ENCODE measurements around the gene SOWAHD.
"Not testable (repeated sequence)": the region's sequence is repeated elsewhere in the genome, so short reads cannot be mapped to it uniquely, and the experiment has no call there.

SOWAHD gene

DNA sequence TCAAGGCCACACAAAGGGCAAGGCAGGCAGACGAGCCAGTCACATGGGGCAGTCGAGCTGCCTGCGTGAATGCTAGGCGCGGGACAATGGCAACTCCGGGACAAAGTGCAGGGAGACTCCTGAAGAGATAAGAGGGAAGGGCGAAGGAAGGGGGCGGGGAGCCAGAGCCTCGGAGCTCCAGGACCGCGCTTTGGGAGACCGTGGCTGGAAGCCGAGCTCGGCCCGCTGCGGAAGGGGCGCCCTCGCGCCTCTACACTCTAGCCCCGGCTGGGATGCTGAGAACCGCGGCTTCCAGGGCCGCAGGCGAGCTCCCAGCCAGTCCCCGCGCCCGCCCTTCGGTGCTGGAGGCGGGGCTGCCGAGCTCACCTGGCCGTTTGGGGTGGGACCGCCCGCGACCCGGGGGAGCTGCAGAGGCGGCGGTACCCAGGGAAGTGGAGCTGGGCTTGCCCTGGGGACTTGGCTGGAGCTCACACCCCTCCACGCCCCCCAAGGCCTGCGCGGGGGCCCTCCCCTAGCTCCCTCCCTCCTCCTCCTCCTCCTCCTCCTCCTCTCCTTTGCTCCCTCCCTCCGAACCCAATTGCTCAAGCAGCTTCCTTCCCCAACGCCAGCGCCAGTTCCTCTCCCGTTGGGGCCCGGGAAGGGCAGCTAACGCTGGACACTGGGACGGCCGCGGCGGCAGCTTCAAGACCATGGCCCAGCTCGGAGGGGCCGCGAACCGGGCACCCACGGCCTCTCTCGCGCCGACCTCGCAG is at the start of gene SOWAHD:
SOWAHD (plus strand) TSS at position 610 of the 752 bp plus-strand sequence; CDS start at position 690, 80 bp downstream.
- no peak for DNase-seq (ENCODE audit: low read depth in 2 of 3, low spot score in 2 of 3)

- DNase-seq (ENCODE audit: low read depth in 2 of 3, low spot score in 2 of 3) = no peak
Observed at GRCh38 chrX:119708936-119709335, 49.5 kb upstream of the SOWAHD start.

GRCh38 chrX:119709630-119710029 is 48.8 kb upstream of the SOWAHD start:
- no peak for DNase-seq (ENCODE audit: low read depth in 2 of 3, low spot score in 2 of 3)

DNA sequence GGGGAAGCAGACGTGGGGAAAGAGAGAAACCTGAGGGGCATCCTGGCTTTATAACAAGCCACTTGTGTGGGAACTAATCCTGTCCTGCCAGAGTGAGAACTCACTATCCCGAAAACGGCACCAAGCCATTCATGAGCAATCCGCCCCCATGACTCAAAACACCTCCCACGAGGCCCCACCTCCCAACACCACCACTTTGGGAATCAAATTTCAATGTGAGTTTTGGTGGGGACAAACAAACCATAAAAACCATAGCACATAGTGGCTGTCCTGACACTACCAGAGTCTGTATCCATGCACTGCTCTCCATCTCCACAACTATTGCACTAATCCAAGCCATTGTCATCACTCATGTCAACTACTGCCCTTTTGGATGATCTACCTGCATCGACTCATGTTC is 36.9 kb upstream of the SOWAHD start:
- DNase-seq (ENCODE audit: low read depth in 2 of 3, low spot score in 2 of 3) = no peak

GRCh38 chrX:119721926-119722325 is 36.5 kb upstream of the SOWAHD start:
- DNase-seq (ENCODE audit: low read depth in 2 of 3, low spot score in 2 of 3) = no peak

DNA sequence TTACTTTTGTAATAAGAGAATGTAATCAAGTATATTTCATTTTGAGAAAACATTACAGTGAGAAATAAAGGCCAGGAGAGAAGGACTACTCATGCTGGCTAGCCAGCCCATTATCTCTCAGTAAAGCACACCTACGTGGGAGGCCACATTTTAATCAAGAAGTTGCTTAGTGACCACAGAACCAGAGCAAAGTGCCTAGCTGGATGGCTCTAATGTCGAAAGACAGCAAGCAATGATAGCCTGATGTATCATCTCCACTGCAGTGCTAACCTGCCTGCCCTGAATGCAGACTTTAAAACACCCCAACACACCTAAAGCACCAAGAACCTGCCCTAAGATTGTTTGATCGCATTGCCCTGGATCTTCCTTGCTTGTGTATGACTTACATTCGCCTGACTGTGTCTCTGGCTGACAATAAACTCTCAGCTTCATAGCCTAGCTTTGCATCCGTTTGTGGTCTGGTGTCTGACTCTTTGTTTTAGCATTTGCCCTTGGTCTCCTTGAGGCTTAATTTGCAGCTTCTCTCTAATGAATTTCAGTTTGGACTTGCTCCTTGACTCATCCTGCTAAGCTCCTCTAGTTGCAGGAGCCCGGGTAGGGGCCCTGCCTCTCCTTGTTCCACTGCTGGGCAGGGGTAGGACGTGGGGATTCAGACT is 31.4 kb upstream of the SOWAHD start:
- DNase-seq (ENCODE audit: low read depth in 2 of 3, low spot score in 2 of 3) = no peak

GRCh38 chrX:119728487-119728886 is 29.9 kb upstream of the SOWAHD start:
- no peak for DNase-seq (ENCODE audit: low read depth in 2 of 3, low spot score in 2 of 3)

DNA sequence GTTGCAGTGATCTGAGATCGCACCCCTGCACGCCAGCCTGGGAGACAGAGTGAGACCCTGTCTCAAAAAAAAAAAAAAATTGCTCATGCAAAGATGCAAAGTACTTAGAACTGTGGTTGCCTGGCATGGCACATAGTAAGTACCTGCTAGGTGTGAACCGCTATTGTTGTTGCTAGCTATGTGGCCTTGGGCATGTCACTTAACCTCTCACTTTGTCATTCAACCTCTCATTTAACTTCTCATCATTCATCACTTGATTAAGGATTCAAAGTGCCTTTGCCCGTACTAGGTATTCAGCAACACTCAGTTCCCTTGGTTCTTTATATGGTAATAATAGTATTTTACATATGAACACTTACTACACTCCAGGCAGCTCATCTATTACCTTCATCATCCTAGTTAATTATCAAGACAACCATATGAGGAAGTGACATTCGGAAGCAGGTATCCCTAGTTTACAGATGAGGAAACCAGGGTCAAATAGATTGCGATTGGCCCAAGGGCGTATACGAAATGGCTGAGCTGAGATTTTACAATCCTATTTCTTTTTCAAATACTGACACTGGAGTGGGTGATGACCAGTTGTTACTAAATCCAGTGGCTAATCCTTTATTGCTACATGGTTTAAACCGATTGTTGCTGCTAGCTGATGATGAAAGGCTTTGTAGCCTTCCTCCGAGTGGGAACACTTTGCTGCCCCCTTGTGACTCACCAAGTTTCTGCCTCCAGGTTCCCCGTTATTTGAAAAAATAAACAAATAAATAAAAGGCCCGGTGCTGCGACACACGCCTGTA is 28.8 kb upstream of the SOWAHD start:
- DNase-seq (ENCODE audit: low read depth in 2 of 3, low spot score in 2 of 3) = no peak

- no peak for DNase-seq (ENCODE audit: low read depth in 2 of 3, low spot score in 2 of 3)
Observed at GRCh38 chrX:119734897-119735339, 23.5 kb upstream of the SOWAHD start.

GRCh38 chrX:119735467-119735866 is 22.9 kb upstream of the SOWAHD start:
- no peak for DNase-seq (ENCODE audit: low read depth in 2 of 3, low spot score in 2 of 3)

GRCh38 chrX:119736206-119736764 is 22.1 kb upstream of the SOWAHD start:
- no peak for DNase-seq (ENCODE audit: low read depth in 2 of 3, low spot score in 2 of 3)

GRCh38 chrX:119738742-119739141 is 19.6 kb upstream of the SOWAHD start:
- DNase-seq (ENCODE audit: low read depth in 2 of 3, low spot score in 2 of 3) = no peak

DNA sequence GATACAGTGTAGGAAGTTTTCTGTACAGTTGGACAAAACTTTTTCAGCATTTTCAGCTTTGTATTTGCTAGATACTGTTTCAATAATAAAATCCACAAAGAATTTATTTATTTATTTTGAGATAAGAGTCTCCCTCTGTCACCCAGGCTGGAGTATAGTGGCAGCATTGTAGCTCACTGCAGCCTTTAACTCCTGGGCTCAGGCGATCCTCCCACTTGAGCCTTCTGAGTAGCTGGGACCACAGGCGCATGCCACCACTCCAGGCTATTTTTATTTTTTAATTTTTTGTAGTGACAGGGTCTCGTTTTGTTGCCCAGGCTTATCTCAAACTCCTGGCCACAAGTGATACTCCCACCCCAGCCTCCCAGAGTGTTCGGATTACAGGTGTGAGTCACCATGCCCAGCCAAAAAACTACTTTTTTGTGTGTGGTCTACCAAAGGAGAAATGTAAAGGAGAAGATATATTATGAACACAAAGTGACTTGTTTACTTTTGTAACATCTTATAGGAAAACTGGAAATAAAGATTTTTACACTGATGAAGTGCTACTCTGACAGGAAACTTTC is 13.0 kb upstream of the SOWAHD start:
- no peak for DNase-seq (ENCODE audit: low read depth in 2 of 3, low spot score in 2 of 3)

DNA sequence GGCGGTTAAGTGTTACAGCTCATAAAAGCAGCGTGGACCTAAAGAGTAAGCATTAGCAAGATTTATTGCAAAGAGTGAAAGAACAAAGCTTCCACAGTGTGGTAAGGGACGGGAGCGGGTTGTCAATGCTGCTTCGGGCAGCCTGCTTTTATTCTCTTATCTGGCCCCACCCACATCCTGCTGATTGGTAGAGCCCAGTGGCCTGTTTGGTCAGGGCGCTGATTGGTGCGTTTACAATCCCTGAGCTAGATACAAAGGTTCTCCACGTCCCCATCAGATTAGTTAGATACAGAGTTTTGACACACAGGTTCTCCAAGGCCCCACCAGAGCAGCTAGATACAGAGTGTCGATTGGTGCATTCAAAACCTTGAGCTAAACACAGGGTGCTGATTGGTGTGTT is 8.3 kb upstream of the SOWAHD start:
- DNase-seq (ENCODE audit: low read depth in 2 of 3, low spot score in 2 of 3) = not testable (repeated sequence)

GRCh38 chrX:119750751-119751150 is 7.6 kb upstream of the SOWAHD start:
- DNase-seq (ENCODE audit: low read depth in 2 of 3, low spot score in 2 of 3) = not testable (repeated sequence)

GRCh38 chrX:119753001-119753400 is 5.4 kb upstream of the SOWAHD start:
- DNase-seq (ENCODE audit: low read depth in 2 of 3, low spot score in 2 of 3) = no peak

DNA sequence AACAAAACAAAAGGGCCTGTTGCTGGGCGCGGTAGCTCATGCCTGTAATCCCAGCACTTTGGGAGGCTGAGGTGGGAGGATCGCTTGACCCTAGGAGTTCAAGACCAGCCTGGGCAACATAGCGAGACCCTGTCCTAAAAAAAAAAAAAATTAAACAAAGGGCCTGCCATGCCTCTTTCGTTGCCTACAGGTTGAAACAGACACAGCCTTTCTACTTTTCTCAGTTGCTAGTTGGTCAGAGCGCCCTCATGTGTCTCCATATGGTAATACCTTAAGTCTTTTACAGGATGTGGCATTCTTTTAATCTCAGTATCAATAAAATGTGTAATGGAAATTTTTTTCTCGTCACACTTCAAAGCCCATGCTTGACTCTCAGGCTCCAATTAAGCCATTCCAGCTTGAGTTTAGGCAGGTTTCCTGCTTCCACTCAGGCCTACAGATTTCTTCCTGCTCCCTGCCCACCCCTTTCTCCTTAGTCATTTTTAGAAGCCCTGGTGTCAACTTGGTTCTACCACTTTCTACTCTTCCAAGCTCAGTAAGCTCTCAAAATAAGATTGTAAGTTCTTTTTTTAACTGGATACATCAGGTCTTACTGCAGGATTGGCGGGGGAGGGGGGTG is 4.6 kb upstream of the SOWAHD start:
- DNase-seq (ENCODE audit: low read depth in 2 of 3, low spot score in 2 of 3) = no peak

DNA sequence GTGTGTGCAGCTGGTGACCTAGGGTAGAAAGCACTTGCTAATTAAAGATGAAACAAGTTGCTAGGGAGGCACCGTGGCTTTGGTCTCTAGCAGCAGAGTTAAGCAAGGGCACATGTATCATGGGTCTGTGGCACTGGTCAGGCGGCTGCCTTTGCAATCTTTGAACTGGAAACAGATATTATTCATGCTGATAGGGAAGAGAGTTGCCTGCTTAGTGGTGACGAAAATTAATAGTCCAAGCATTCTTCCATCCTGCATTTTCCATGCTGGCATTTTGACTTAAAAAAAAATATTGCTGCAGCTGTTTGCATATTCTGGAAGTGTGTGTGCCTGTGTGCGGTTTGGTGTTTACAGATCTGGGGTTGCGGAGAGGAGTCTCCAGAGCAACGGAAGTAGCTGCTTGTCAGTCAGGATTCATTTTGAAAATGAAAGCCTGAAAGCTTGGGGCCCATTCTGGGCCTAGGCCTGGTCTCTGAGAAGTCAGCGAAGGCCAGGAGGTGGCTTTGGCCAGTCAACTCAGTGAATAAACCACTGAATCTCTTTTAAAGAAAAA is 2.3 kb upstream of the SOWAHD start:
- no peak for DNase-seq (ENCODE audit: low read depth in 2 of 3, low spot score in 2 of 3)

DNA sequence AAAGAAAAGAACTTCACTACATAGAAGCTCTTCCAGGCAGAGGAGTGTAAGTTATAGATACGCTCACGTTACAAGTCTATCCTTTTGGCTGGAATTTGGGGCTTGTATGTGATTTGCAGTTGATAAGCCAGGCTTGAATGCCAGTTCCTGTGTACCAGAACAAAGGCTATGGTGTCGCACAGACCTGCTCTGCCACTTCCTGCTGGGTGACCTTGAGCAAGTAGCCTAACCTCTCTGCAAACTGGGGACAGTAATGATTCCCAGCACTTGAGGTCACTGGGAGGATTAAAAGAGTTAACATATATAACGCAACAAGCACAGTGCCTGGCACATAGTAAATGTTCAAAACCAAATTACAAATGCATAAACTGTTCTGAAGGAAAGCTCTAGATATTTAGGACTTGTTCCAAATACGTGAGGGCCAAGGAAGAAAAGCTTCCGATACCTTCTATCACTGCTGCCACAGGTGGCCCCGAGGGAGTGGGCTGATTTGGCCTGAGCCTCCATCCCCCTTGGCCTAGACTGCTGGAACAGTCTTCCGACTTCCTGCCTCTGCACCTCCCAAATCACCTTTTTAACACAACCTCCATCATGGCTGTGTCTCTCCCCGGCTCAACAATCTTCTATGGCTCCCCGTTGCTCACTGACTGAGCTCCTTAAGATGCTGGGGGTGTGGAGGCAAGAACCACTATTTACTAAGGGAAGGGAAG is 1.3 kb upstream of the SOWAHD start:
- no peak for DNase-seq (ENCODE audit: low read depth in 2 of 3, low spot score in 2 of 3)

GRCh38 chrX:119757646-119757978 is 776 bp upstream of the SOWAHD start:
- DNase-seq (ENCODE audit: low read depth in 2 of 3, low spot score in 2 of 3) = no peak

Measured in activated CD8-positive, alpha-beta memory T cell treated with anti-CD3 and anti-CD28 coated beads for 48 hours (primary cell).